Measurements from ENCODE around the gene PRM2.

- no peak for TF ChIP-seq CTCF (IDR thresholded peaks at IDR 0.05 in 8 of 11, conservative IDR thresholded peaks at IDR 0.05 in 3 of 11)
- no peak for TF ChIP-seq POLR2A (IDR thresholded peaks at IDR 0.05)
Measured at GRCh38 chr16:11262915-11263314, 13.4 kb downstream of the PRM2 start.
